Brain microvascular endothelial cell (primary cell): ENCODE results near the gene GSTCD.

ENCODE experiments used
- DNase-seq: peaks from one replicate; pipeline ENCODE4 v3.0.0-alpha.2; 2020
- H3K27ac ChIP-seq: fragments of 250-450 bp; sonication (Bioruptor Pico); 2 replicates; pipeline ENCODE4 v1.5.1; 2020; ENCODE audit warnings: mild to moderate bottlenecking, moderate library complexity
- H3K27me3 ChIP-seq: fragments of 250-450 bp; sonication (Bioruptor Pico); replicated peaks from 2 replicates; pipeline ENCODE4 v1.5.1; 2020; ENCODE audit warnings: mild to moderate bottlenecking
- H3K36me3 ChIP-seq: fragments of 250-450 bp; sonication (Bioruptor Pico); replicated peaks from 2 replicates; pipeline ENCODE4 v1.5.1; 2020; ENCODE audit warnings: mild to moderate bottlenecking
- H3K4me3 ChIP-seq: 2 replicates; pipeline ENCODE4 v1.5.1; 2011; ENCODE audit warnings: low read depth, mild to moderate bottlenecking, control low read depth, low read length, moderate library complexity
- in situ Hi-C: cut with HindIII; loops from 2 replicates; pipeline ENCODE4 v1.10.0; 2017; ENCODE audit warnings: low sequenced_read_pairs, low pct_ligation_motif_present
- TF ChIP-seq, protein P1 (sequence below): IDR thresholded peaks from 2 replicates; pipeline ENCODE4 v1.5.1; 2011; ENCODE audit warnings: low read depth, mild to moderate bottlenecking, moderate library complexity, low read length, control low read depth, inconsistent platforms; ENCODE audit errors: missing control alignments

GSTCD gene

DNA sequence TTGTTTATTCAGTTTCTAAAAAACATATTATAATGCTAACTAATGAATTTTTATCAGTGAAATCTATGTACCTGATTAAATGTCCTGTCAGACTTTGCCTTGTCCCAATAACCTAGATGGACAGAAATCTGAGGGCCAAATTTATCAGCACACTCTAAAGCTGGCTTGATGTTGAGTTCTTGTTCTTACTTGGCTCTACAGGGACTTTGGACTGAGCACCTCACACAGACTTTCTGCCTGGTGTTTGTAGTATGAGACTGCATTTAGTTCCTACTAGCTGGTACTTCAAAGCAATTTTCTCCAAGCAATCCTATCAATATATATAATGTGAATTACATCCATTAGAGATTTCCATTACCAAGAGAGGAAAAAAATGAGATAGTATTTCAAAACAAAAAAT, 37.9 kb upstream of the GSTCD start:
- no peak for DNase-seq
- Histone ChIP-seq H3K27me3 (no peaks in the 10 kb centered on the region), H3K36me3 (no peaks in the 10 kb centered on the region), H3K4me3 (no peak overlapping the region), H3K27ac (no peak overlapping the region)
- TF ChIP-seq, protein P1, sequence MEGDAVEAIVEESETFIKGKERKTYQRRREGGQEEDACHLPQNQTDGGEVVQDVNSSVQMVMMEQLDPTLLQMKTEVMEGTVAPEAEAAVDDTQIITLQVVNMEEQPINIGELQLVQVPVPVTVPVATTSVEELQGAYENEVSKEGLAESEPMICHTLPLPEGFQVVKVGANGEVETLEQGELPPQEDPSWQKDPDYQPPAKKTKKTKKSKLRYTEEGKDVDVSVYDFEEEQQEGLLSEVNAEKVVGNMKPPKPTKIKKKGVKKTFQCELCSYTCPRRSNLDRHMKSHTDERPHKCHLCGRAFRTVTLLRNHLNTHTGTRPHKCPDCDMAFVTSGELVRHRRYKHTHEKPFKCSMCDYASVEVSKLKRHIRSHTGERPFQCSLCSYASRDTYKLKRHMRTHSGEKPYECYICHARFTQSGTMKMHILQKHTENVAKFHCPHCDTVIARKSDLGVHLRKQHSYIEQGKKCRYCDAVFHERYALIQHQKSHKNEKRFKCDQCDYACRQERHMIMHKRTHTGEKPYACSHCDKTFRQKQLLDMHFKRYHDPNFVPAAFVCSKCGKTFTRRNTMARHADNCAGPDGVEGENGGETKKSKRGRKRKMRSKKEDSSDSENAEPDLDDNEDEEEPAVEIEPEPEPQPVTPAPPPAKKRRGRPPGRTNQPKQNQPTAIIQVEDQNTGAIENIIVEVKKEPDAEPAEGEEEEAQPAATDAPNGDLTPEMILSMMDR: no peak
- in situ Hi-C loops: no loop called here

DNA sequence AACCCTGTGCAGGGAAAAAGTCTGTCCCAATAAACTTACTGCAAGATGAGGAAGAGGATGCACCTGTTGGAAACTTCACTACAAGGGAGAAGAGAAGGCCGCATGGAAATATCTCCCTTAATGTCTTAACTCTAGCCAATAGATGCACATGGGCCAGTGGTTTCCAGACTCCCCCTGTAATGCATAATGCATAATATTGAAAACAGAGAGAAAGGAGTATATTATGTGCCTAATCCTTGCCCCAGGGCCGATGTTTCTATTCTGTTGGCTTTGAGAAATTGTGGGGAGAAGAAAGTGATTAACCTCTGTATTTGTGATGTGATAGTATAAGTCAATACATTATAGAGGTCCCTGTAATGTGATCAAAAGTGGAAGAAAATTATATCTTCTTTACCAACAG, 37.3 kb upstream of the GSTCD start:
- TF ChIP-seq, protein P1: no peak
- in situ Hi-C loops: no loop called here

DNA sequence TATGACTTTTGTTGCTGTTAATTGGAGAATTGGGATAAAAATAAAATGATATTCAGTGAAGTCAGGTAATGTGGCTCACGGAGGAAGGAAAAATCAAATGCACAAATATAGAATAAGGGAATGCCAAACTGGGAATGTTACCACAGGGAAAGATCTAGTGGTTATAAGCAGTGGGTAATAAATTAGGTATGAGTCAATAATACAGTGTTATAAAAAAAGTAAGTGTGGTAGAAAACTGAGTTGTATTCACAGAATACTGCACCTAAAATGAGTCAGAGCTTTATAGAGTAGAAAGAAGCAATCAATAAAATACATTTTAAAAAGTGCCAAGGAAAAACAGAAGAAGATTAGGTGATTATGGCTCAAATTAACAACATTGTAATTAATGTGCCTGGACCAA, 34.6 kb upstream of the GSTCD start:
- Histone ChIP-seq H3K4me3 (no peak overlapping the region), H3K27me3 (no peaks in the 10 kb centered on the region), H3K36me3 (no peaks in the 10 kb centered on the region), H3K27ac (no peak overlapping the region)
- in situ Hi-C loops: no loop called here
- TF ChIP-seq, protein P1: no peak
- no peak for DNase-seq

More for the DNA sequence above, 37.3 kb upstream of the GSTCD start:
- Histone ChIP-seq H3K36me3 (no peaks in the 10 kb centered on the region), H3K27ac (no peak overlapping the region), H3K4me3 (no peak overlapping the region), H3K27me3 (no peaks in the 10 kb centered on the region)
- DNase-seq: no peak

DNA sequence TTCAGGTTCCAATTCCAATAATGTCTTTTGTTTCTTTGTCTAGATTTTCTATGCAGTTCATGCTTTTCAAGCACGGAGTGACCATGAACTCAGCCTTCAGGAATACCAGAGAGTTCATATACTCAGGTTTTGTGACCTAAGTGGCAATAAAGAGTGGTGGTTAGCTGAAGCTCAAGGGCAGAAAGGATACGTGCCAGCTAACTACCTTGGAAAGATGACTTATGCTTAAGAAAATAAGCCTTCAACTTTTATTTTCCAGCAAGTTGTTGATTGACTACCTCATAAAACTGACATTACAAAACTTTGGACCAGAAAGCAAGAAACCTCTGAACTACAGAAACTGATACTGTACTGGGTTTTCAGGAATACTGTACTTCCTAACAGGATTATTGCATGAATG, 30.9 kb upstream of the GSTCD start:
- Histone ChIP-seq H3K4me3 (no peak overlapping the region), H3K36me3 (peaks cover under 1% of the 10 kb centered on the region), H3K27me3 (no peaks in the 10 kb centered on the region), H3K27ac (no peak overlapping the region)
- TF ChIP-seq, protein P1: no peak
- in situ Hi-C loops: no loop called here
- DNase-seq: no peak

DNA sequence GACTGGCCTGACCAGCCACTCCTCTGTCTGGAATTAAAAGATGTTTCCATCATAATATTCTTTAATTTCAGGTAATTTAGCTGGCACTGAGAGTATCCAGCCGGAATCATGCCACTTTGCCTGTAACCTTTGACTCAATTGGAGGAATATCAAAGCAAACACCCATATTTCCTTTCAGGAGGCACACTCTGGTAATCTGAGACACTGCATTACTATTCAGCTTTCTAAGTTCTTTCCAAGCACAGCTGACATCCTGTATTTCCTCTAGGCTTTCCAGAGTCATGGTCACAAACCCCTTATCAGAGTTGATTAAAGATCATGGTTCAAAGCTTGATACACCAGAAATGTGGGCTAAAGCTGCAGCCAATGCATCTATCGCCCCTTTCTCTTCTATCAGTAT, 29.4 kb upstream of the GSTCD start:
- TF ChIP-seq, protein P1: no peak
- Histone ChIP-seq H3K4me3 (no peak overlapping the region), H3K27me3 (no peaks in the 10 kb centered on the region), H3K36me3 (peaks cover 4% of the 10 kb centered on the region), H3K27ac (no peak overlapping the region)
- no peak for DNase-seq
- in situ Hi-C loops: no loop called here

DNA sequence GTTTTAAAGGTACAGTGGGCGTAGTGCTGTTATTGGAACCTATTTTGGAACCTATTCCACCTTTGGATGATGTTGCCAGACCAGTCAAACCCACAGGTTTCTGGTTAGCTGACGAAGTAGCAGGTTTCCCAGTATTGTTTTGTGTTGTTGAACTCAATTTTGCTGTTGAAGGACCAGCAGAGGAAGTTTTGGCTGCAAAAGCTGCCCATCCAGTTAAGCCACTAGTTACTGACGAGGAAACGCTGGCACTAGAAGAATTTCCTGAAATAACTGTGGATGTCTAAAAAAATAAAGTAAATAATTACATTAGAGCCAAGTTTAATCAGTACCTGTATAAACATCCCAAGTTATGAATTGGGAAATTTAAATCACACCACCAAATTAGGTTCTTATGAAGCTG, 25.5 kb upstream of the GSTCD start:
- H3K36me3 ChIP-seq: peaks cover 10% of the 10 kb centered on the region
- DNase-seq: no peak
- H3K27me3 ChIP-seq: no peaks in the 10 kb centered on the region
- H3K27ac ChIP-seq: no peak overlapping the region
- no peak overlapping the region for H3K4me3 ChIP-seq
- TF ChIP-seq, protein P1: no peak
- in situ Hi-C loops: no loop called here
